HepG2 (cell line): ENCODE data around the gene CDH12. TPM values are rescaled to one million over a fixed set of nuclear protein-coding genes. Genes with fewer than 3 reads are reported as not detected.
"Not testable (repeated sequence)": the region's sequence is repeated elsewhere in the genome, so short reads cannot be mapped to it uniquely, and the experiment has no call there.

ENCODE experiments used
- ATAC-seq: fragments of 200-7000 bp; cut with Tn5 transposase; 3 replicates; pipeline ENCODE4 v1.9.1; 2020; ENCODE audit warnings: mild to moderate bottlenecking, moderate library complexity
- BruUV-seq: library from RNA; stranded (reverse); fragments of 400-500 nt; replicated peaks from 2 replicates; lab custom pipeline; 2021; lab: Mats Ljungman, UMichigan
- CTCF ChIA-PET: fragments of 300-600 bp; formaldehyde crosslinking; extraction: SDS; loops from one replicate; lab custom pipeline; 2021; ENCODE audit warnings: low total read pairs, inconsistent platforms, low intra/inter-chr PET ratio; lab: Yijun Ruan, JAX
- POLR2A ChIA-PET: fragments of 350-600 bp; sonication (Branson Sonifier 250); formaldehyde crosslinking; loops from one replicate; lab custom pipeline; 2020; ENCODE audit warnings: antibody characterized with exemption, inconsistent platforms; lab: Yijun Ruan, JAX
- DNase-seq: peaks from one replicate; pipeline ENCODE4 v3.0.0-alpha.2; 2015; ENCODE audit warnings: low spot score
- FAIRE-seq: peaks from 3 replicates; lab custom pipeline; 2011; peaks lifted over from hg19 to GRCh38; lab: Jason Lieb, UNC
- H2AFZ ChIP-seq: one replicate; pipeline ENCODE4 v1.6.1; 2011; ENCODE audit warnings: low read length, inconsistent platforms
- H3K27ac ChIP-seq: fragments of 300-600 bp; 3 replicates; pipeline ENCODE4 v1.8.0; 2011; ENCODE audit warnings: mixed run types, mild to moderate bottlenecking, mixed read lengths, low read length, inconsistent platforms; ENCODE audit not compliant: insufficient read depth; ENCODE audit errors: extremely low read length
- H3K27me3 ChIP-seq, 2 experiments: fragments of 200-600 bp in 1 of 2; 2 replicates in 1 of 2; 3 replicates in 1 of 2; pipeline versions ENCODE4 v1.6.0 to v1.8.0; 2011; ENCODE audit warnings: low read length in 2 of 2, mild to moderate bottlenecking in 2 of 2, moderate library complexity in 2 of 2, inconsistent platforms in 1 of 2; ENCODE audit not compliant: insufficient read depth in 2 of 2, control insufficient read depth in 1 of 2
- H3K36me3 ChIP-seq, 2 experiments: fragments of 200-600 bp in 1 of 2; replicated peaks in 1 of 2; 2 replicates in 1 of 2; 3 replicates in 1 of 2; pipeline versions ENCODE4 v1.5.1 to v1.8.0; 2011; ENCODE audit warnings: low read length in 2 of 2, inconsistent platforms in 1 of 2; ENCODE audit not compliant: insufficient read depth in 2 of 2, control insufficient read depth in 1 of 2
- H3K4me1 ChIP-seq: 2 replicates; pipeline ENCODE4 v1.5.1; 2012; ENCODE audit warnings: low read length, inconsistent platforms; ENCODE audit not compliant: insufficient read depth
- H3K4me2 ChIP-seq: 2 replicates; pipeline ENCODE4 v1.6.0; 2011; ENCODE audit warnings: low read depth, low read length, inconsistent platforms
- H3K4me3 ChIP-seq, 3 experiments: fragments of 200-600 bp in 1 of 3; sonication (generic), shearing (Covaris generic) in 1 of 3; replicated peaks in 1 of 3; 2 replicates each; pipeline ENCODE4 v1.5.1; 2011 to 2016; ENCODE audit warnings: low read length in 3 of 3, inconsistent platforms in 2 of 3, low read depth in 2 of 3, mild to moderate bottlenecking in 2 of 3, control low read depth in 1 of 3, mixed read lengths in 1 of 3; ENCODE audit not compliant: insufficient read depth in 1 of 3
- H3K79me2 ChIP-seq: one replicate; pipeline ENCODE4 v1.6.1; 2011; ENCODE audit warnings: low read length, inconsistent platforms; ENCODE audit not compliant: insufficient read depth
- H3K9ac ChIP-seq: 2 replicates; pipeline ENCODE4 v1.6.0; 2011; ENCODE audit warnings: mild to moderate bottlenecking, low read depth, low read length, inconsistent platforms; ENCODE audit not compliant: insufficient read depth
- H3K9me3 ChIP-seq: 2 replicates; pipeline ENCODE4 v1.5.1; 2012; ENCODE audit warnings: mild to moderate bottlenecking, low read length
- H4K20me1 ChIP-seq: 2 replicates; pipeline ENCODE4 v1.6.0; 2011; ENCODE audit warnings: inconsistent platforms, mild to moderate bottlenecking, low read length, moderate library complexity; ENCODE audit not compliant: insufficient read depth
- STAG1 ChIP-seq: sonication (generic); formaldehyde crosslinking; IDR thresholded peaks from 2 replicates; pipeline ENCODE4 v1.4.0; 2020; ENCODE audit warnings: missing genetic modification reagents
- WGBS: methylation state at CpG from one replicate; pipeline ENCODE4 v1.1.6; 2017; ENCODE audit warnings: low lambda C conversion rate; 5-methylcytosine and 5-hydroxymethylcytosine counted together
- in situ Hi-C: cut with HindIII; loops from 2 replicates; pipeline ENCODE4 v1.10.0; 2017; ENCODE audit warnings: low pct_unique_long_range_greater_than_20kb; ENCODE audit not compliant: extremely low pct_ligation_motif_present
- intact Hi-C: fragments of 100-400 bp; cut with micrococcal nuclease; formaldehyde crosslinking; loops from one replicate; pipeline ENCODE4 v1.10.0; 2022; ENCODE audit not compliant: unreplicated experiment
- polyA plus RNA-seq, 8 experiments: library from polyadenylated mRNA; depleted of rRNA in 3 of 8; stranded (reverse) in 7 of 8; unstranded in 1 of 8; fragments of >200 nt; fragmentation: Illumina TruSeq in 4 of 8; extraction: Trizol in 4 of 8; gene quantifications; 2 replicates each; pipeline versions ENCODE4 v1.2.1 to v1.2.3, GENCODE V29; 2011 to 2016; ENCODE audit warnings: low read depth in 4 of 8, missing spikeins in 1 of 8, mixed read lengths in 1 of 8; ENCODE audit not compliant: insufficient read depth in 1 of 8
- total RNA-seq, 5 experiments: library from RNA; depleted of rRNA; stranded (reverse); fragments of >200 nt; fragmentation: Illumina TruSeq; extraction: Trizol; gene quantifications; 2 replicates each; pipeline ENCODE4 v1.2.3, GENCODE V29; 2016; ENCODE audit warnings: low read depth in 1 of 5

CDH12 gene
- total and polyA plus RNA-seq, 2 of the 13 experiments (the other 11 are each of a cell fraction or from before 2014, with no cell fraction given) = not detected

GRCh38 chr5:22213703-22214495 lies 639.2 kb downstream of the CDH12 start:
- H3K9me3 ChIP-seq, CTCF ChIA-PET, H3K4me3 ChIP-seq, in situ Hi-C loops, DNase-seq, H2AFZ ChIP-seq, H4K20me1 ChIP-seq, H3K27ac ChIP-seq, H3K27me3 ChIP-seq, H3K4me2 ChIP-seq, H3K36me3 ChIP-seq, BruUV-seq, H3K4me1 ChIP-seq, POLR2A ChIA-PET, H3K79me2 ChIP-seq, H3K9ac ChIP-seq: not testable (repeated sequence)
- peak; percentile 35 for TF ChIP-seq STAG1 (CRISPR knock-in tag)
- ATAC-seq = peak; percentile 98
- intact Hi-C loops = loop anchor here (2.0 kb wide), 1 partner anchor 295 kb away; no protein-coding TSS in a partner anchor
- 9% methylated on average over 9 of the region's 11 CpGs for WGBS
- peak; percentile 98 for FAIRE-seq

- peak; percentile 57 for FAIRE-seq
- POLR2A ChIA-PET, intact Hi-C loops: not testable (repeated sequence)
These were observed 640.7 kb downstream of the CDH12 start for GRCh38 chr5:22212254-22212991.

GRCh38 chr5:22208463-22208862 lies 644.7 kb downstream of the CDH12 start:
- in situ Hi-C loops, CTCF ChIA-PET, ATAC-seq, H3K4me3 ChIP-seq, H3K9me3 ChIP-seq, H3K27me3 ChIP-seq, H3K4me2 ChIP-seq, FAIRE-seq, H3K27ac ChIP-seq, H4K20me1 ChIP-seq, H2AFZ ChIP-seq, BruUV-seq, DNase-seq, intact Hi-C loops, H3K36me3 ChIP-seq, H3K4me1 ChIP-seq, H3K79me2 ChIP-seq, POLR2A ChIA-PET, H3K9ac ChIP-seq: not testable (repeated sequence)
- WGBS = 3% methylated on average over 2 of the region's 2 CpGs

More at GRCh38 chr5:22212254-22212991, 640.7 kb downstream of the CDH12 start:
- H3K36me3 ChIP-seq, BruUV-seq, H3K9me3 ChIP-seq, H3K27me3 ChIP-seq, H3K79me2 ChIP-seq, H3K4me2 ChIP-seq, H3K9ac ChIP-seq, CTCF ChIA-PET, H2AFZ ChIP-seq, H4K20me1 ChIP-seq, H3K4me1 ChIP-seq, in situ Hi-C loops, H3K27ac ChIP-seq, DNase-seq, H3K4me3 ChIP-seq: not testable (repeated sequence)
- peak; percentile 99 for ATAC-seq
- 36% methylated on average over 9 of the region's 22 CpGs for WGBS

GRCh38 chr5:22188651-22189050 lies 664.5 kb downstream of the CDH12 start:
- peak; percentile 26 for FAIRE-seq
- H4K20me1 ChIP-seq, CTCF ChIA-PET, H3K9ac ChIP-seq, H3K4me1 ChIP-seq, DNase-seq, BruUV-seq, H3K27ac ChIP-seq, H3K79me2 ChIP-seq, ATAC-seq, POLR2A ChIA-PET, in situ Hi-C loops, H3K36me3 ChIP-seq, intact Hi-C loops, H3K4me2 ChIP-seq, H3K27me3 ChIP-seq, H3K4me3 ChIP-seq, H2AFZ ChIP-seq, H3K9me3 ChIP-seq: not testable (repeated sequence)
- WGBS = 0% methylated on average over 2 of the region's 2 CpGs
